Measurements from ENCODE around the gene RAPGEF4. TPM values are rescaled to one million over a fixed set of nuclear protein-coding genes. Genes with fewer than 3 reads are reported as not detected.
A peak's percentile ranks its signal among the peaks of the same experiment; 100 is the strongest.

Gene RAPGEF4
- total RNA-seq, 4 donors from 2014 or later, result 2.5 to 7.9 (median 4.6) TPM

DNA sequence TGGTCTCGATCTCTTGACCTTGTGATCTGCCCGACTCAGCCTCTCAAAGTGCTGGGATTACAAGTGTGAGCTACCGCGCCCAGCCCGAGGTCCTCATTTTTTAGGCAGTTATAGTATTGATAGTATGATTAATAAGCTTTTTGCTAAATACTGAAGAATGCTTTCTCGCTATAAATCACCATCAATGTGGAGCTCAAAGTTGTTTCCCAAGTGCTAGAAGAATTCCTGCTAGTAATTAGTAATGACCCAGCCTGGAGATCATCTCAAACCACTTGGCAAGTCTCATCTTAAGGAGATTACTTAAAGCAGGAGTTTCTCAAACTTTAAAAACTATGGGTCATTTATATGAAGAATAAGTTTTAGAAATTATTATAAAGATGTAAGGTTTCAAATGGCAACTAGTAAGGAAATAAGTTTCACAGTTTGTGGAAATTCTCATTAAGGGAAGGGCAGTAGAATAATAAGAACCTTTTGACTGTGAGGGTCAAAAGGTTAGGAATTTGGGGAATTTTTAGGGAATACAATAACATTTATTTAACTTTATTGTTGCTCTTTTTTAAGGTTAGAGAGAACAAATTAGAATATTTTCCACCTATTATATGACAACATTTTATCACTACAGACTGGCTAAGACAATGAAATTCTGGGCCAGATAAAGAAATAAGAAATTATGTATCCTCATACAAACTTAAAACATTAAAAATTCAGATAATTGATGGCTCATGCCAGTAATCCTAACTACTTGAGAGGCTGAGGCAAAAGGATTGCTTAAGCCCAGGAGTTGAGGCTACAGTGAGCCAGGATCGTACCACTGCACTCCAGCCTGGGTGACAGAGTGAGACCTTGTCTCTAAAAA, 191.4 kb downstream of the RAPGEF4 start:
- H3K9me3 ChIP-seq, result no peaks in the 10 kb centered on the region
- WGBS, 2 donors (ENCODE audit: low coverage in 1 of 2), result 78 to 90% methylated on average over 4 to 7 of the region's 7 CpGs
- ATAC-seq, result no peak
- H3K27ac ChIP-seq, result peak overlapping the region in 2 of 4 donors; percentile 63 to 64
- H3K36me3 ChIP-seq, result no peaks in the 10 kb centered on the region
- H3K4me1 ChIP-seq, result peaks cover 0 to 31% (median 14%) of the 10 kb centered on the region in 3 donors
- no peak overlapping the region for H3K4me3 ChIP-seq
- TF ChIP-seq EP300 (IDR thresholded peaks at IDR 0.05), result no peak
- no peak for TF ChIP-seq POLR2A (IDR thresholded peaks at IDR 0.05)
- TF ChIP-seq, protein P1, sequence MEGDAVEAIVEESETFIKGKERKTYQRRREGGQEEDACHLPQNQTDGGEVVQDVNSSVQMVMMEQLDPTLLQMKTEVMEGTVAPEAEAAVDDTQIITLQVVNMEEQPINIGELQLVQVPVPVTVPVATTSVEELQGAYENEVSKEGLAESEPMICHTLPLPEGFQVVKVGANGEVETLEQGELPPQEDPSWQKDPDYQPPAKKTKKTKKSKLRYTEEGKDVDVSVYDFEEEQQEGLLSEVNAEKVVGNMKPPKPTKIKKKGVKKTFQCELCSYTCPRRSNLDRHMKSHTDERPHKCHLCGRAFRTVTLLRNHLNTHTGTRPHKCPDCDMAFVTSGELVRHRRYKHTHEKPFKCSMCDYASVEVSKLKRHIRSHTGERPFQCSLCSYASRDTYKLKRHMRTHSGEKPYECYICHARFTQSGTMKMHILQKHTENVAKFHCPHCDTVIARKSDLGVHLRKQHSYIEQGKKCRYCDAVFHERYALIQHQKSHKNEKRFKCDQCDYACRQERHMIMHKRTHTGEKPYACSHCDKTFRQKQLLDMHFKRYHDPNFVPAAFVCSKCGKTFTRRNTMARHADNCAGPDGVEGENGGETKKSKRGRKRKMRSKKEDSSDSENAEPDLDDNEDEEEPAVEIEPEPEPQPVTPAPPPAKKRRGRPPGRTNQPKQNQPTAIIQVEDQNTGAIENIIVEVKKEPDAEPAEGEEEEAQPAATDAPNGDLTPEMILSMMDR (IDR thresholded peaks at IDR 0.05), result no peak
- no peak for TF ChIP-seq POLR2AphosphoS5 (IDR thresholded peaks at IDR 0.05)
- no peaks in the 10 kb centered on the region for H3K27me3 ChIP-seq

DNA sequence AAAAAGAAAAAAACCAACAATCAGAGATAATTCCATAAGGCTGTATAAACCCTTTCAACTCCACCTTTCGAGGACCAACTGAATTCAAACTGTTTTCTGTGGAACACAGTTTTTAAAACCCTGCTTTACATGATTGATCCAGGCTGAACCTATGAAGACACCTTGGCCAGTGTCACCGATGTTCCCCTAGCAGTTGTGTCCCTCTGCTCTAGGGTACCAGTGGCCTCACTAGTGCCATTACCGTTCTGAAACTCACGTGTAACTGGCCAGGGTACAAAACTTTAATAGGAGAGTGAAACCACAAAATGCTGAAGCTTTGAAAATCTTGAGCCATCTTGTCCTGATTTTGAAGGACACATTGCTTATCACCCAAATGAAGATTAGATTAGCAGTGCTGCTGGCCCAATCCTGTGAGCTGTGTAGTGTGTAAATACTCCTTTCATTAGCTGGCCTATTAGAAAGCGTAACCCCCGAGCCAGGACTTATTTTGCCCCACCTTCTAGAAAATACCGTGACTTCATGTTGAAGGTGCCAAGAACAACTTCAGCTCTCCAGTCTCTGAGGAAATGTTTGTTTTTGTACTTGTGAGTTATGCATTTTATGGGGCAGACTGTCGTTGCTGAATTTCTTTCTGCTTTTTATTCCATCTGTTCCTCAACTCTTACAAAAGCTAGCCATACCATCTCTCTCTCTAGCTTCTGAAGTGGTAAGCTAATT, 192.2 kb downstream of the RAPGEF4 start:
- TF ChIP-seq POLR2A (IDR thresholded peaks at IDR 0.05) (no peak), POLR2AphosphoS5 (IDR thresholded peaks at IDR 0.05) (no peak), EP300 (IDR thresholded peaks at IDR 0.05) (no peak)
- TF ChIP-seq, protein P1 (IDR thresholded peaks at IDR 0.05), result no peak
- peaks cover 0 to 31% (median 14%) of the 10 kb centered on the region in 3 donors for H3K4me1 ChIP-seq
- peak overlapping the region; percentile 26 to 29 for H3K4me3 ChIP-seq
- peak overlapping the region; percentile 14 to 64 (median 60) for H3K27ac ChIP-seq
- H3K9me3 ChIP-seq, result no peaks in the 10 kb centered on the region
- 18 to 47% methylated on average over 3 to 6 of the region's 8 CpGs for WGBS, 2 donors (ENCODE audit: low coverage in 1 of 2)
- no peaks in the 10 kb centered on the region for H3K27me3 ChIP-seq
- no peaks in the 10 kb centered on the region for H3K36me3 ChIP-seq
- ATAC-seq, result peak; percentile 80

DNA sequence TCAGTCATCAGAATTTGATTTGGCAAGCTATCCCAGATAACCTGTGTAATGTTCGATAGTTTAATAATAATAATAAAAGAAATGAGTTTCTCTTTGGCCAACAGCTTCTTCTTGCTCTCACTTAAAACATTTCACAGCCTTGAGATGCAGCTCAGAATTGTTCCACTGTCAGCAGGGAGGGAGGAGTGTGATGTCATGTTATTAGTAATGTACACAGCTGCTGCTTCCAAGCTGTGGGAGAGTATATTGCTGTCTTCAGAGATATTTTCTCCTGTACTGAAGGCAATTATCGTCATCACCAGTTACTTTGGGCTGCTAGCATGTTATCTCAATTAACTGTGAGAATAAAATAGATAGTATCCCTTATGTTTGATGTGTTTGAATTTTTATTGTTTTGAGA, 193.1 kb downstream of the RAPGEF4 start:
- ATAC-seq, result no peak
- Histone ChIP-seq H3K4me1 (peaks cover 0 to 31% (median 14%) of the 10 kb centered on the region in 3 donors), H3K27me3 (no peaks in the 10 kb centered on the region), H3K4me3 (peak overlapping the region in 1 of 2 donors; percentile 26), H3K9me3 (no peaks in the 10 kb centered on the region), H3K27ac (peak overlapping the region in 3 of 4 donors; percentile 18 to 64 (median 63)), H3K36me3 (no peaks in the 10 kb centered on the region)
- TF ChIP-seq EP300 (IDR thresholded peaks at IDR 0.05) (no peak), POLR2AphosphoS5 (IDR thresholded peaks at IDR 0.05) (no peak), POLR2A (IDR thresholded peaks at IDR 0.05) (no peak)
- TF ChIP-seq, protein P1 (IDR thresholded peaks at IDR 0.05), result no peak
- 44 to 49% methylated on average over 2 of the region's 2 CpGs for WGBS, 2 donors (ENCODE audit: low coverage in 1 of 2)

DNA sequence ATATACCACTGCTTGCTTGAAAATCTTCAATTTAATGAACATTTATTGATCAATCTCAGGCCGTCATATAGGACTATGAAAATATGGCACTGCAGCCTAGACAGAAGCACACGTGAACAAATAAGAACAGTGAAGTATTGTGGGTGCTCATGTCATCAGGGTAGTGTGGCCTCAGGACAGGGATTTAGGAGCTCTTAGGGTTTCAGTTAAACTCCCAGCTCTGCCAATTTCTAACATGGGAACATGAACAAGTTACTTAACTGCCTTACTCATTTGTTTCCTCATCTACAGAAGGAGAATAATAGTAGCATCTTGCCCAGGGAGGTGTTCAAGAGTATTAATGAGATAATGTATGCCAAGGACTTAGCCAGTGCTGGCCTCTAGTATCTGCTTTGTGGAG, 194.0 kb downstream of the RAPGEF4 start:
- peak; percentile 14 for ATAC-seq
- 78 to 85% methylated on average over 2 of the region's 2 CpGs for WGBS, 2 donors (ENCODE audit: low coverage in 1 of 2)
- no peaks in the 10 kb centered on the region for H3K36me3 ChIP-seq
- H3K4me3 ChIP-seq, result no peak overlapping the region
- peak overlapping the region in 3 of 4 donors; percentile 41 to 67 (median 56) for H3K27ac ChIP-seq
- peaks cover 0 to 31% (median 14%) of the 10 kb centered on the region in 3 donors for H3K4me1 ChIP-seq
- no peaks in the 10 kb centered on the region for H3K9me3 ChIP-seq
- TF ChIP-seq POLR2A (IDR thresholded peaks at IDR 0.05) (no peak), EP300 (IDR thresholded peaks at IDR 0.05) (no peak), POLR2AphosphoS5 (IDR thresholded peaks at IDR 0.05) (no peak)
- TF ChIP-seq, protein P1 (IDR thresholded peaks at IDR 0.05), result no peak
- H3K27me3 ChIP-seq, result no peaks in the 10 kb centered on the region

Measured in gastroesophageal sphincter (tissue), 4 donors.